ENCODE results near the gene LHX1. TPM values are rescaled to one million over a fixed set of nuclear protein-coding genes. Genes with fewer than 3 reads are reported as not detected.

The LHX1 gene
- total RNA-seq, 6 donors from 2014 or later: not detected

DNA sequence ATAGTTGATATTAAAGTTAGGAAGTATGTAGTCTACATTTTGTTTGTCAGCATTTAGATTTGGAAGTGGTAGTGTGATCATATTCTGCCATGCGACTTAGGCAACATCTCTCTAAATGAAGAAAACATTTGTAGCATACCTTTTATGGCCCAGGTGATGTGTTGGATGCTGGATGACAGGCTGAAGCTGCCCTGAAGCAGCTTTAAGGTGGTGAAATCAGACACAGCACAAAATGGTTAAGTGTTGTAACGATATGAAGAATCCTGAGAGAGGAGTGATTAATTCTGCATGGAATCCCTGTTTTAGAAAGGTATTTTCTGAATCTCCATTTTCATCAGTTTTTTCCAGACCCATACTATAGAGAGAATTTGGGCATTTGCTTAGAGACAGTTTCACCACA, 39.8 kb downstream of the LHX1 start:
- H3K4me1 ChIP-seq: peaks cover 0 to 8% (median 2%) of the 10 kb centered on the region in 4 donors
- no peaks in the 10 kb centered on the region for H3K27me3 ChIP-seq
- WGBS, 2 donors: 83 to 84% methylated on average over 2 of the region's 2 CpGs
- TF ChIP-seq EP300 (IDR thresholded peaks at IDR 0.05) (no peak), POLR2A (IDR thresholded peaks at IDR 0.05) (no peak), POLR2AphosphoS5 (IDR thresholded peaks at IDR 0.05) (no peak)
- TF ChIP-seq, protein P1, sequence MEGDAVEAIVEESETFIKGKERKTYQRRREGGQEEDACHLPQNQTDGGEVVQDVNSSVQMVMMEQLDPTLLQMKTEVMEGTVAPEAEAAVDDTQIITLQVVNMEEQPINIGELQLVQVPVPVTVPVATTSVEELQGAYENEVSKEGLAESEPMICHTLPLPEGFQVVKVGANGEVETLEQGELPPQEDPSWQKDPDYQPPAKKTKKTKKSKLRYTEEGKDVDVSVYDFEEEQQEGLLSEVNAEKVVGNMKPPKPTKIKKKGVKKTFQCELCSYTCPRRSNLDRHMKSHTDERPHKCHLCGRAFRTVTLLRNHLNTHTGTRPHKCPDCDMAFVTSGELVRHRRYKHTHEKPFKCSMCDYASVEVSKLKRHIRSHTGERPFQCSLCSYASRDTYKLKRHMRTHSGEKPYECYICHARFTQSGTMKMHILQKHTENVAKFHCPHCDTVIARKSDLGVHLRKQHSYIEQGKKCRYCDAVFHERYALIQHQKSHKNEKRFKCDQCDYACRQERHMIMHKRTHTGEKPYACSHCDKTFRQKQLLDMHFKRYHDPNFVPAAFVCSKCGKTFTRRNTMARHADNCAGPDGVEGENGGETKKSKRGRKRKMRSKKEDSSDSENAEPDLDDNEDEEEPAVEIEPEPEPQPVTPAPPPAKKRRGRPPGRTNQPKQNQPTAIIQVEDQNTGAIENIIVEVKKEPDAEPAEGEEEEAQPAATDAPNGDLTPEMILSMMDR (IDR thresholded peaks at IDR 0.05): no peak
- H3K9me3 ChIP-seq: no peaks in the 10 kb centered on the region
- no peaks in the 10 kb centered on the region for H3K36me3 ChIP-seq
- ATAC-seq (ENCODE audit: low FRiP score in 2 of 2) (no peak), DNase-seq (no peak)
- H3K27ac ChIP-seq: no peak overlapping the region
- no peak overlapping the region for H3K4me3 ChIP-seq

- no peak for ATAC-seq (ENCODE audit: low FRiP score in 2 of 2)
- Histone ChIP-seq H3K9me3 (no peaks in the 10 kb centered on the region), H3K27ac (no peak overlapping the region), H3K4me3 (no peak overlapping the region), H3K4me1 (peaks cover 0 to 8% (median 2%) of the 10 kb centered on the region in 4 donors), H3K27me3 (no peaks in the 10 kb centered on the region), H3K36me3 (no peaks in the 10 kb centered on the region)
- 72 to 87% methylated on average over 2 of the region's 2 CpGs for WGBS, 2 donors
- no peak for DNase-seq
- TF ChIP-seq, protein P1 (IDR thresholded peaks at IDR 0.05): no peak
- TF ChIP-seq POLR2A (IDR thresholded peaks at IDR 0.05) (no peak), EP300 (IDR thresholded peaks at IDR 0.05) (no peak), POLR2AphosphoS5 (IDR thresholded peaks at IDR 0.05) (no peak)
These were observed 40.3 kb downstream of the LHX1 start for GRCh38 chr17:36977568-36977967.

GRCh38 chr17:36978810-36979564, 41.7 kb downstream of the LHX1 start:
- no peak for ATAC-seq (ENCODE audit: low FRiP score in 2 of 2)
- H3K36me3 ChIP-seq: no peaks in the 10 kb centered on the region

GRCh38 chr17:36979565-36979941, 42.3 kb downstream of the LHX1 start:
- H3K9me3 ChIP-seq: no peaks in the 10 kb centered on the region
- DNase-seq: no peak
- TF ChIP-seq EP300 (IDR thresholded peaks at IDR 0.05) (no peak), POLR2A (IDR thresholded peaks at IDR 0.05) (no peak), POLR2AphosphoS5 (IDR thresholded peaks at IDR 0.05) (no peak)
- TF ChIP-seq, protein P1 (IDR thresholded peaks at IDR 0.05): no peak
- no peak overlapping the region for H3K4me3 ChIP-seq
- 70 to 82% methylated on average over 4 of the region's 4 CpGs for WGBS, 2 donors
- H3K4me1 ChIP-seq: peaks cover 0 to 8% (median 2%) of the 10 kb centered on the region in 4 donors
- no peak overlapping the region for H3K27ac ChIP-seq
- ATAC-seq (ENCODE audit: low FRiP score in 2 of 2): no peak
- H3K27me3 ChIP-seq: no peaks in the 10 kb centered on the region
- no peaks in the 10 kb centered on the region for H3K36me3 ChIP-seq

More at GRCh38 chr17:36978810-36979564, 41.7 kb downstream of the LHX1 start:
- no peaks in the 10 kb centered on the region for H3K9me3 ChIP-seq
- H3K27me3 ChIP-seq: no peaks in the 10 kb centered on the region
- no peak for TF ChIP-seq POLR2A (IDR thresholded peaks at IDR 0.05)
- TF ChIP-seq, protein P1 (IDR thresholded peaks at IDR 0.05): no peak
- TF ChIP-seq POLR2AphosphoS5 (IDR thresholded peaks at IDR 0.05): no peak
- no peak for TF ChIP-seq EP300 (IDR thresholded peaks at IDR 0.05)
- DNase-seq: no peak
- H3K4me3 ChIP-seq: no peak overlapping the region
- 86 to 89% methylated on average over 11 of the region's 11 CpGs for WGBS, 2 donors
- no peak overlapping the region for H3K27ac ChIP-seq
- peaks cover 0 to 8% (median 2%) of the 10 kb centered on the region in 4 donors for H3K4me1 ChIP-seq
